ENCODE data around the gene CCDC85C. TPM values are rescaled to one million over a fixed set of nuclear protein-coding genes. Genes with fewer than 3 reads are reported as not detected.

CCDC85C gene
- total RNA-seq, 1 donor from 2014 or later = 16.6 TPM

DNA sequence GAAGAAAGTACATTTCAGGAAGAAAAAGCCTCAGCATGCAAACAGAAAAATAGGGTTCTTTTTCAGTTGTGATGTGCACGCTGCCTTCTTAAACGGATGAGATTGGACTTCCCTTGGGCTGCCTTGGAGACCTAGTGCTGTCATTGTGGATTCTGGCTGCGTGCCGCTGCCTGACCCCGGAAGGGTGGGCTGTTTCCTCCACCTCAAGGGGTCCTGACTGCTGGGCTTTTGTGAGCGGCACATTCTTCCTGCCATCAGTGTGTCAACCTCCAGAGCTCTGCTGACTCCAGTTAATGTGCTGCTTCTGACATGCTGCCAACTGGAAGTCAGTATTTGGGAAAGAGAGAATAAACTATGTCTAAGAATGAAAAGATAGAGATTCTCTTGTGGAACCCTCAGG is 97.7 kb downstream of the CCDC85C start:
- no peaks in the 10 kb centered on the region for H3K9me3 Mint-ChIP-seq (ENCODE audit: unreplicated experiment)
- Histone ChIP-seq H3K4me1 (ENCODE audit: insufficient read depth, low read length) (peaks cover 6% of the 10 kb centered on the region), H3K27ac (ENCODE audit: low read depth, low read length) (no peak overlapping the region), H3K79me2 (ENCODE audit: insufficient read depth, low read length) (no peaks in the 10 kb centered on the region), H3K4me2 (ENCODE audit: low read length) (no peak overlapping the region), H3K9ac (ENCODE audit: low read length) (no peak overlapping the region), H3K4me3 (ENCODE audit: insufficient read depth, low read depth, low read length) (no peak overlapping the region), H3K9me3 (ENCODE audit: insufficient read depth, low read depth, low read length) (no peaks in the 10 kb centered on the region), H3K36me3 (ENCODE audit: insufficient read depth, low read length) (peaks cover 57% of the 10 kb centered on the region), H2AFZ (ENCODE audit: low read depth, low read length) (no peak overlapping the region), H4K20me1 (ENCODE audit: insufficient read depth, low read length) (peaks cover 49% of the 10 kb centered on the region), H3K27me3 (ENCODE audit: insufficient read depth, low read length) (no peaks in the 10 kb centered on the region)
- no peaks in the 10 kb centered on the region for H3K27me3 Mint-ChIP-seq (ENCODE audit: low read depth, unreplicated experiment)
- no peaks in the 10 kb centered on the region for H3K4me1 Mint-ChIP-seq (ENCODE audit: low read depth, unreplicated experiment)
- H3K27ac Mint-ChIP-seq (ENCODE audit: unreplicated experiment) = no peak overlapping the region
- no peak for FAIRE-seq
- H3K4me3 Mint-ChIP-seq (ENCODE audit: unreplicated experiment) = no peak overlapping the region
- no peak for DNase-seq (ENCODE audit: low read depth)
- H3K36me3 Mint-ChIP-seq (ENCODE audit: low read depth, unreplicated experiment) = peaks cover 34% of the 10 kb centered on the region
- TF ChIP-seq, protein P1, sequence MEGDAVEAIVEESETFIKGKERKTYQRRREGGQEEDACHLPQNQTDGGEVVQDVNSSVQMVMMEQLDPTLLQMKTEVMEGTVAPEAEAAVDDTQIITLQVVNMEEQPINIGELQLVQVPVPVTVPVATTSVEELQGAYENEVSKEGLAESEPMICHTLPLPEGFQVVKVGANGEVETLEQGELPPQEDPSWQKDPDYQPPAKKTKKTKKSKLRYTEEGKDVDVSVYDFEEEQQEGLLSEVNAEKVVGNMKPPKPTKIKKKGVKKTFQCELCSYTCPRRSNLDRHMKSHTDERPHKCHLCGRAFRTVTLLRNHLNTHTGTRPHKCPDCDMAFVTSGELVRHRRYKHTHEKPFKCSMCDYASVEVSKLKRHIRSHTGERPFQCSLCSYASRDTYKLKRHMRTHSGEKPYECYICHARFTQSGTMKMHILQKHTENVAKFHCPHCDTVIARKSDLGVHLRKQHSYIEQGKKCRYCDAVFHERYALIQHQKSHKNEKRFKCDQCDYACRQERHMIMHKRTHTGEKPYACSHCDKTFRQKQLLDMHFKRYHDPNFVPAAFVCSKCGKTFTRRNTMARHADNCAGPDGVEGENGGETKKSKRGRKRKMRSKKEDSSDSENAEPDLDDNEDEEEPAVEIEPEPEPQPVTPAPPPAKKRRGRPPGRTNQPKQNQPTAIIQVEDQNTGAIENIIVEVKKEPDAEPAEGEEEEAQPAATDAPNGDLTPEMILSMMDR (IDR thresholded peaks at IDR 0.05; ENCODE audit: insufficient read depth, low read depth, low read length) = no peak
- no peak for TF ChIP-seq EZH2 (IDR thresholded peaks at IDR 0.05; ENCODE audit: insufficient read depth, low read length)

DNA sequence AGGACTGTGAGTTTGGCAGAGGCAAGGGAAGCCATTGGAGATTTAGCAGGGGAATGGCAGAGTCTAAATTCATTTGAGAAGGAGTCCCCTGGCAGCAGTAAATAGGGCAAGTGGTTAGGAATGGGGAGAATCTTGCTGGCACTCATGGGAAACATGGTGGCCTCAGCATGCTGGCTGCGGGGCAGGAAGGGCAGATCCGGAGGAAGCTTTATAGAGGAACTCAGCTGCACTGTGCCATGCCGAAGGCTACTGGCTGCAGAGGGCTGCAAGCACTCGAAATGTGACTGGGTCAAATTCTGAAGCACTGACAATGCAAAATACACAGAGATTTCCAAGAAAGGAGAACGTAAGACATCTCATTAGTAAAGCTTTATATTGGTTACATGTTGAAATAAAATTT is 98.9 kb downstream of the CCDC85C start:
- Histone ChIP-seq H3K4me2 (ENCODE audit: low read length) (no peak overlapping the region), H3K9me3 (ENCODE audit: insufficient read depth, low read depth, low read length) (no peaks in the 10 kb centered on the region), H3K79me2 (ENCODE audit: insufficient read depth, low read length) (no peaks in the 10 kb centered on the region), H3K4me3 (ENCODE audit: insufficient read depth, low read depth, low read length) (no peak overlapping the region), H3K36me3 (ENCODE audit: insufficient read depth, low read length) (peaks cover 62% of the 10 kb centered on the region), H3K9ac (ENCODE audit: low read length) (no peak overlapping the region), H3K4me1 (ENCODE audit: insufficient read depth, low read length) (no peaks in the 10 kb centered on the region), H2AFZ (ENCODE audit: low read depth, low read length) (no peak overlapping the region), H3K27ac (ENCODE audit: low read depth, low read length) (no peak overlapping the region), H4K20me1 (ENCODE audit: insufficient read depth, low read length) (peaks cover 50% of the 10 kb centered on the region), H3K27me3 (ENCODE audit: insufficient read depth, low read length) (no peaks in the 10 kb centered on the region)
- Mint-ChIP-seq H3K27ac (ENCODE audit: unreplicated experiment) (no peak overlapping the region), H3K9me3 (ENCODE audit: unreplicated experiment) (no peaks in the 10 kb centered on the region), H3K27me3 (ENCODE audit: low read depth, unreplicated experiment) (no peaks in the 10 kb centered on the region), H3K4me3 (ENCODE audit: unreplicated experiment) (no peak overlapping the region), H3K36me3 (ENCODE audit: low read depth, unreplicated experiment) (peaks cover 34% of the 10 kb centered on the region), H3K4me1 (ENCODE audit: low read depth, unreplicated experiment) (no peaks in the 10 kb centered on the region)
- FAIRE-seq = no peak
- TF ChIP-seq, protein P1 (IDR thresholded peaks at IDR 0.05; ENCODE audit: insufficient read depth, low read depth, low read length) = no peak
- TF ChIP-seq EZH2 (IDR thresholded peaks at IDR 0.05; ENCODE audit: insufficient read depth, low read length) = no peak
- DNase-seq (ENCODE audit: low read depth) = no peak

DNA sequence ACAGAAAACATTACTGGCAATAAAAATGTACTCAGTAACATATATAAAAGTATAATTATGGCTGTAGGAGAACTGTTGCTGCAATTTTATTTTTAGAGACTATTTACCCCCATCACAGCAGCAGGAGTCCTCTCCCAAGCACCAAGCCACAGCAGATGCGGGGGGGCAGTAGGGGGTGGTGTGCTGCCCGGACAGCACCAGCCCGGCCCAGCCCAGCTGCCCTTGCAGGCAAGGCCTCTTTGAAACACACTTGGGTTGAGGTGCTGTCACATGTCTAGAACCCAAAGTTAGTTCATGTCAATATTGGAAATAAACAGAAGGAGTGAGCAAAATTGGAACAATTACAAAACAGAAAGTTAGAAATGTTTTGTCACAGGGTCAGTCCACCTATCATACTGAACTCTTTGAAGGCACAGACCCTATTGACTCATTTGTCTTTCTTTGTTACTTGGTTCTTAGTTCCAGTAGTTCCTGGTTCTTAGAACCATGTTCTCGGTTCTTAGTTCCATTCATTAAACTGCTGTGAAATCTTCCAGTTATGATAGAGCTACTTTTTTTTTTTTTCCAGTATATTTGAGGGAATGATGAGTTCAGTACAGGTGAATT is 100.1 kb downstream of the CCDC85C start:
- H3K27ac Mint-ChIP-seq (ENCODE audit: unreplicated experiment) = no peak overlapping the region

More for the DNA sequence above, 100.1 kb downstream of the CCDC85C start:
- Histone ChIP-seq H3K79me2 (ENCODE audit: insufficient read depth, low read length) (no peaks in the 10 kb centered on the region), H3K4me3 (ENCODE audit: insufficient read depth, low read depth, low read length) (no peak overlapping the region), H3K4me2 (ENCODE audit: low read length) (no peak overlapping the region), H3K4me1 (ENCODE audit: insufficient read depth, low read length) (no peaks in the 10 kb centered on the region), H3K36me3 (ENCODE audit: insufficient read depth, low read length) (peaks cover 66% of the 10 kb centered on the region), H3K9ac (ENCODE audit: low read length) (no peak overlapping the region), H3K9me3 (ENCODE audit: insufficient read depth, low read depth, low read length) (no peaks in the 10 kb centered on the region), H2AFZ (ENCODE audit: low read depth, low read length) (no peak overlapping the region), H4K20me1 (ENCODE audit: insufficient read depth, low read length) (peaks cover 50% of the 10 kb centered on the region), H3K27ac (ENCODE audit: low read depth, low read length) (no peak overlapping the region), H3K27me3 (ENCODE audit: insufficient read depth, low read length) (no peaks in the 10 kb centered on the region)
- Mint-ChIP-seq H3K4me1 (ENCODE audit: low read depth, unreplicated experiment) (no peaks in the 10 kb centered on the region), H3K4me3 (ENCODE audit: unreplicated experiment) (no peak overlapping the region), H3K9me3 (ENCODE audit: unreplicated experiment) (no peaks in the 10 kb centered on the region), H3K36me3 (ENCODE audit: low read depth, unreplicated experiment) (peaks cover 29% of the 10 kb centered on the region), H3K27me3 (ENCODE audit: low read depth, unreplicated experiment) (no peaks in the 10 kb centered on the region)
- DNase-seq (ENCODE audit: low read depth) = no peak
- no peak for FAIRE-seq
- TF ChIP-seq, protein P1 (IDR thresholded peaks at IDR 0.05; ENCODE audit: insufficient read depth, low read depth, low read length) = no peak
- TF ChIP-seq EZH2 (IDR thresholded peaks at IDR 0.05; ENCODE audit: insufficient read depth, low read length) = no peak
